Right renal cortex interstitium (tissue), 3 donors: ENCODE data around the gene BEX5. TPM values are rescaled to one million over a fixed set of nuclear protein-coding genes. Genes with fewer than 3 reads are reported as not detected.
"Not testable (repeated sequence)": the region's sequence is repeated elsewhere in the genome, so short reads cannot be mapped to it uniquely, and the experiment has no call there.

Source experiments
- DNase-seq, 3 donors: peaks; one replicate each; pipeline ENCODE4 v3.0.0-alpha.2; 2013; ENCODE audit warnings: low read depth in 3 of 3, low spot score in 2 of 3
- polyA plus RNA-seq, 3 donors: library from polyadenylated mRNA; unstranded; fragments of 120-200 nt; gene quantifications; one replicate each; pipeline ENCODE4 v1.2.1, GENCODE V29; 2013; ENCODE audit not compliant: insufficient read length in 3 of 3

Gene BEX5
- polyA plus RNA-seq: 10 to 100 TPM; 12.4 to 18.8 (median 13.5) TPM

DNA sequence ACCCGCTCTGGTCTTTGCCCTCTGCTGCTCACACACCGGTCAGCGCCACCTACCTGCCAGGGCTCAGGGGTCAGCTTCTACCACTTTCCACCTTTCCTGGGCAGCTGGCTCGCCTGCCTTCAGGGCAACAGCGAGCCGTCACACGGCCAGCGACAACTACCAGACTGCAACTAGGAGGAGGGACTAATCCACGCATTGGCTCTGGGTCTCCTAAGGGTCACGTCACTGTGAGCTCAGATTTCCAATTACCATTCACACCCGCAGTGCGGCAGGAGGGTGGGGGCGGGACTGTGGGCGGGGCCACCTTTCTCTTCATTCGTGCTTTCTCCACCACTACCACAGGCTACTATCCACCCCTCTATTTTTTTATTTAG is at the start of gene BEX5:
BEX5 (minus strand) TSS at position 172 of the 374 bp plus-strand sequence. CDS start 1,712 bp downstream, outside the sequence.
- peak in 2 of 3 donors; percentile 17 to 30 for DNase-seq

DNA sequence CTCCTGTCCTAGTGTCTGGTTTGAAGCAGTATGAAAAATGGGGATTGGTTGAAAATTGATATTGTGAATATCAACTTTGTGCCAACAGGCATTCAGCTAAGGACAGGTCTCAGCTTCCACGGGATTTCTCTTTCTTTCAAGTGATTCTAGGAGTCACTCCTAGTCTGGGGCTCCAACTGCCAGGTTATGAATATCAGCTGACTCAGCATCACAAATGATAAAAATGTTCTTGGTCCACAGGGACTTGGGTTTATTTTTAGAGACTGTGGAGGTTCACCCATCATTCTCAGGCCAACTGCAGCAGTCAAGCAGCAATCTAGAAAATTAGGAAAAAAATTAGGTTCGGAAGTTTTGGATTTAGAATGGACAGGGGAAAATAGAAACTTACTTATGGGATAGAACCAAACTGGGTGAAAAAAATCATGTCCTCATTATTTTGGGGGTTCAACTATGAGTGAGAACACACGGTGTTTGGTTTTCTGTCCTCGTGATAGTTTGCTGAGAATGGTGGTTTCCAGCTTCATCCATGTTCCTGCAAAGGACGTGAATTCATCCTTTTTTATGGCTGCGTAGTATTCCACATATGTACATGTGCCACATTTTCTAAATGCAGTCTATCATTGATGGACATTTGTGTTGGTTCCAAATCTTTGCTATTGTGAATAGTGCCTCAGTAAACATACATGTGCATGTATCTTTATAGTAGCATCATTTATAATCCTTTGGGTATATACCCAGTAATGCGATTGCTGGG is 30.4 kb upstream of the BEX5 start:
- no peak for DNase-seq

DNA sequence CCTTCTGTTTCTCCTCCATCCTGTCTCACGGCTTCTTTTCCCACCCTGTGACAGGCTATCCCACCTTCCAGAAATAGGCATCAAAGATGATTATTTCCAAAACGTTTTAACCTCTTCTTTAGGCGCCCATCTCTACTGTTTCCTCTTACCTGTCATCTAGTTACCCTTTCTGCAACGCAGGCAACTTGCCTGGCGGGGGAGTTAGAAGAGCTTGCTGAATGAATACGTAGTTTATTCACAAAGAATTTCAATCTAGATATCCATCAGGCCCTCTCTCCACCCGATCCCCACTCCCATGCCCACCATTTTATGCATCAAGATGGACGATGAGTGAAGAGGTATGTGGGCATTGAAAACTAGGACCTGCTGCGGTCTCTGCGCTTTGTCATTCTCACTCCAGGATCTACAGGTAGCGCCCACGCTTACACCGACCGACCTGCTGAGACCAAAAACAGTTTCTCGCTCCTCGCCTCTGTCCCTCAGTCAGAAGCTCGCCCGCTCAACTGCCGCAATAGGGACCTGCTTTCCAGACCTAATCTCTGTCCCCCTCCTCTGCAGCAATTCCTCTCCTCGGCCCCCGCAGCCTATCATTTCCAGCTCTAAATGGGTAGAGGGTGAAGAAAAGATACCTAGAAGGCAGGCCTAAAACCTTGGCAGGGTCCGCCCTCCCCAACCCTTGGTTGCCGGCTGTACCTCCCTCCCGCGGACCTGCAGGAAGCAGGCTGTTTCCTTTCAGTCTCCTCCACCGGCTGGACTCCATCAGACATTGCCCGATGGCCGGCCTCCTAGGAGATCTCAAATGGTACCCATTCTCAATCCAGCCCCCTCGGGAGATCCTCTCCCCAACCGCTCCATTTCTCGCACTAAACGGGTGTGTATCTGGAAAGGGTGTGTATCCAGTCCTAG is 624 bp downstream of the BEX5 start:
- DNase-seq: no peak

DNA sequence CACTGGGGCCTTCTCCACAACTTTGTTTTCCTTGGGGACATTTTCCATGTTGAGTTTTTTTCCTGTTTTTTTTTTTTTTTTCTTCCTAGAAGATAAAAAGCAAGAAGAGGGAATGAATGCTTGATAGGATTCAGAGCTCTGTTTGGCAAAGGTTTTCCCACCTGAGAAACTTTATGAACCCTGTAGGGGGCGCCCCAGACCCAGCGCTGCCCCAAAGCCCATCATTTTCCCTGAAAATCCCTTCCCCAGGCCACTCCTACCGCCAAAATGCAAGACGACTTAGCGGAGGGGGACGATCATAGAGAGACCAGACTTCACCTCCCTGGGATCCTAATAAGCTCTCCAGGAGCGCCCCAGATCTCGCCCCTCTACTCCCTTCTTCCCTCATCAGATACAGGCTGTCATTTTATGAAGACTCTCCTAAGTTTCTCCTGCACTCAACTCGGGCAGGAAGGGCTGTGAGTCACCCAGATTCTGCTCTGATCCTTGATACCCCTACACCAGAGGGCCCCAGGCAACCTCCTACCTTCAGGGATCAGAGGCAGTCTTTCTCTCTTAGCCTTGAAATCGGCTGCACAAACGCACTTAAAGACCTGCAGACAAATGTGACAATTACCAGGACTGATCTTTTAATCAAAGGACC is 1.4 kb downstream of the BEX5 start:
- no peak for DNase-seq

DNA sequence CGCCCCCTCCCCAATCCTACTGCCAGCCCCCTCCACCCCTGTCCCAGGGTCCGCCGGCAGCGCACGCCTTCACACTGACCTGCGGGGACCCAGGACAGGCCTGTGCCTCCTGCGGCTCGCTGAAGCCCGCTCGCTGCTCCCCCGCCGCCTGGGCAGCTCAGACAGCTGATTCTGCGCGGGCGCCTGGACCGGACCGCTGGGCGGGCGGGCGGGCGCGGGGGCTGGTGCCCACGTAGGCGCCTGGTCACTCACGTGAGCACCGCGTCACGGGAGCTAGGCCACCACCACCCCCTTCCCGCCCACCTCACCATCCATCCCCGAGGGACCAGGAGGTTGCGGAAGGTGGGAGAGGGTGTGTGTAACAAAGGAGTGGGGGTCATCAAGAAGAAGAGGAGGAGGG is 13.5 kb downstream of the BEX5 start, which contains the start of gene TCEAL6:
TCEAL6 (minus strand) TSS at position 208 of the 400 bp plus-strand sequence.
- DNase-seq: not testable (repeated sequence)

DNA sequence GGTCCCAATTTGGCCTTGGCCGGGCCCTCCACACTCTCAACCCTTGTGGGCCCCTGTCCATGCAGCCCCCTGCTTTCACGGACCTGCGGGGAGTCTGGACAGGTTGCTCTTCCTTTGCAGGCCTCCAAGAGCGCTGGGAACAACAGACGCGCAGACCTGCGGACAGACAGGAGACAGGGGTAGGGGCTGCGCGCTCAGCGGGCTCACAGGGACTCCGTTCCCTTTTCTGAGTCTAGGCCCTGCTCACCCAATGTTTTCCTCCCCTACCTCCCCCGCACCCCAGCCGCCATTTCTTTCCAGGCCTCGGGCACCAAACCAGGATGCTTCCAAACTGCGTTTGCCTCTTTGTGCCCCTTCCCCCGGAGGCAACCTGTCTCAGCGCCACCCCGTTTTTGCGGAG is 14.1 kb downstream of the BEX5 start:
- DNase-seq: not testable (repeated sequence)

DNA sequence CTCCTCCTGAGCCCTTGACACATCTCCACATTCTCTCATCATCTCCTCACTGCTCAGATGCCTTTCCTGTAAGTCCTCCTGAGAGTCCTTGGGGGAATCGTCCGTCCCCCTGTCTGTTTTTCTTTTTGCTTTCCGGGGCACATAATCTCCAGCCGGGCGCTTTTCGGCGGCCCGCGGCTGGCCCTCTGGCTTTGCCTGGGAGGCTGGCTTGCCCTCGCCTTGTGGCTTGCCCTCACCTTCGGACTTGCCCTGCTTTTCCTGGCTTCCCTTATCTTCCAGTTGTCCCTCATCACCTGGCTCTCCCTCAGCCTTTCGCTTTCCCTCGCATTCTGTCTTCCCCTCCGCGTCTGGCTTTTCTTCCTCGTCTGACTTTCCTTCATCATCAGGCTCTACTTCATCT is 14.9 kb downstream of the BEX5 start:
- not testable (repeated sequence) for DNase-seq

DNA sequence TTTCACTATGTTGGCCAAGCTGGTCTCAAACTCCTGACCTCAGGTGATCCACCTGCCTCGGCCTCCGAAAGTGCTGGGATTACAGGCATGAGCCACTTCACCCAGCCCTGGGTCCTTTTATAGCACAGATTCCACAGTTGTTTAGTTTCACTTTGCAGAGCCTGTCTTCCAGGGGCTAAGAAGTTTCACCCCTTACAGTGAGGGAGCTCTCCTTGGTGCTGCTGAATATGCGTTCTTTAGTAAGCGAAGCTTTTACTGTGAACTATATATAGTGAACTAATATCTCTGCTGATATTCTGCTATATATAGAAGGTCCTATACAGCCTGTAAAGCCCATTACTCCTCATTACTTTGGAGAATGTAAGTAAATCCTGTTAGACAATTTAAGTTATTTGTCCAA is 17.7 kb downstream of the BEX5 start:
- DNase-seq: no peak

DNA sequence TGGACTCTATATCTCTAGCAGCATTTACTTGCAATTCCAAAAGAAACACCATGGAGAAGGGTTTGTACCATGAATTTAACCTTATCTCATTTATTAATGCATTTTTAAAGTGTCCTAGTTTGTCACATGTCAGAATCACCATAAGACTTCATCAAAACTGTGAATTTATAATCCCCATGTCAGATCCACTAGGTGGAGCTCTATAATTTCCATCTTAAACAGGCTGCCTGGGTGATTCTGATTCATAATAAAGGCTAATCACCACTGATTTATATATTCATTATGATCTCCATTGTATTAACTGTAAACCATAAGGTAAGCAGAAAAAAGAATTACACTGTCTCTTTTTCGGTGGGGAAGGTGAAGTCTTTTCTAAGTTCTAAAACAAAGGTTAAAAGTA is 26.3 kb downstream of the BEX5 start:
- DNase-seq: no peak

DNA sequence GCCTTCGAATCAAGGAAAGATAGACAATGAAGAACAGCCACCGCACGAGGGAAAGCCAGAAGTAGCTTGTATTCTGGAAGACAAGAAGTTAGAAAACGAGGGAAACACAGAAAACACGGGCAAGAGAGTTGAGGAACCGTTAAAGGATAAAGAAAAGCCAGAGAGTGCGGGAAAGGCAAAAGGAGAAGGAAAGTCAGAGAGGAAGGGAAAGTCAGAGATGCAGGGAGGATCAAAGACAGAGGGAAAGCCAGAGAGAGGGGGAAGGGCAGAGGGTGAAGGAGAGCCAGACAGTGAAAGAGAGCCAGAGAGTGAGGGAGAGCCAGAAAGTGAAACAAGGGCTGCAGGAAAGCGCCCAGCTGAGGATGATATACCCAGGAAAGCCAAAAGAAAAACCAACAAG is 28.9 kb downstream of the BEX5 start:
- no peak for DNase-seq

DNA sequence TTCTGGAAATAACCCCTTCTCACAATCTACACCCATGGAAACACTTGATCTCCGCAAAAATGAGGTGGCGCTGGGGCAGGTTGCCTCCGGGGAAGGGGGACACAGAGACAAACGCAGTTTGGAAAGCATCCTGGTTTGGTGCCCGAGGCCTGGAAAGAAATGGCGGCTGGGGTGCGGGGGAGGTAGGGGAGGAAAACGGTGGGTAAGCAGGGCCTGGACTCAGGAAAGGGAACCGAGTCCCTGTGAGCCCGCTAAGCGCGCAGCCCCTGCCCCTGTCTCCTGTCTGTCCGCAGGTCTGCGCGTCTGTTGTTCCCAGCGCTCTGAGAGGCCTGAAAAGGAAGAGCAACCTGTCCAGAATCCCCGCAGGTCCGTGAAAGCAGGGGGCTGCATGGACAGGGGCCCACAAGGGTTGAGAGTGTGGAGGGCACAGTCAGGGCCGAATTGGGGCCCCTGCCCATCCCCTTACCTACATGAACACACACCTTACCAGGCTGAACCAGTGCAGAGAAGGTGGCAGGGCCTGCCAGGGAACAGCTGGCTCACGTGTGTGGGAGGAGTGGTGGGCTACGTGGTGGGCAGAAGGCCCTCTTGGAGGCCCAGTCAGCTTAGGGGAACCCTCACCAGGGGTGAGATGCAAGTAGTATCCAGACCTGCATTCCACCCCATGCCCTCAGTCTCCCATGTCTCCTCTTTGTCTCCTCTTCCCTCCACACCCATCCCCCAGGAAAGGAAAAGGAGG is 29.5 kb downstream of the BEX5 start:
- not testable (repeated sequence) for DNase-seq

DNA sequence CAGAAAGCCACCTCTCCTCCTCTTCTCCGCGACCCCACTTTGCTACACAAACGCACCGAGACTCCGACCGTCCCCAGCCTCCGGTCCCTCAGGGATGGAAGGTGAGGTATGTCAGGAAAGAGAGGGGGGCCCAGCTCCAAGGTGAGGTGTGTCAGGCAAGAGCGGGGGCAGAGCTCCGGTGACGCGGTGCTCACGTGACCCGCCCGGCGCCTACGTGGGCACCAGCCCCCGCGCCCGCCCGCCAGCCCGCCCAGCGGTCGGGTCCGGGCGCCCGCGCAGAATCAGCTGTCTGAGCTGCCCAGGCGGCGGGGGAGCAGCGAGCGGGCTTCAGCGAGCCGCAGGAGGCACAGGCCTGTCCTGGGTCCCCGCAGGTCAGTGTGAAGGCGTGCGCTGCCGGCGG is 30.3 kb downstream of the BEX5 start, which contains the start of gene TCEAL2:
TCEAL2 (plus strand) TSS at position 244 of the 400 bp plus-strand sequence. CDS start 1,152 bp downstream, outside the sequence.
- not testable (repeated sequence) for DNase-seq

DNA sequence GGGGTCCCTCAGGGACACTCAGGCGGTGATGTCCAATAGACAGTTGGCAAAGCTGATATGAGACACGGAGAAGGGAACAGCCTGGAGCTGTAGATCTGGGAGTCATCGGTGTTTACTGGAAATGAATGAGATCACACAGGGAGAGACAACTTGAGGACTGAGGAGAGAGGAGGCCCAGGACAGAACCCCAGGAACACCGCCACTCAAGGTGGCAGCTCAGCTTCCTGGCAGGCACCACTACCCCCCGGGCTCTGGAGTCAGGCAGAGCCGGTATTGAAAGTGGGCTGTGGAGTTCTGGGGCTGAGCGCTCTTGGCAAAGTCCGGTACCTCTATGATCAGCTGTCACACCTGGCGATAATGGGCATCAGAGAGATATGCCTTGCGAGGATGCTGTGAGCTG is 30.8 kb downstream of the BEX5 start:
- DNase-seq: not testable (repeated sequence)

DNA sequence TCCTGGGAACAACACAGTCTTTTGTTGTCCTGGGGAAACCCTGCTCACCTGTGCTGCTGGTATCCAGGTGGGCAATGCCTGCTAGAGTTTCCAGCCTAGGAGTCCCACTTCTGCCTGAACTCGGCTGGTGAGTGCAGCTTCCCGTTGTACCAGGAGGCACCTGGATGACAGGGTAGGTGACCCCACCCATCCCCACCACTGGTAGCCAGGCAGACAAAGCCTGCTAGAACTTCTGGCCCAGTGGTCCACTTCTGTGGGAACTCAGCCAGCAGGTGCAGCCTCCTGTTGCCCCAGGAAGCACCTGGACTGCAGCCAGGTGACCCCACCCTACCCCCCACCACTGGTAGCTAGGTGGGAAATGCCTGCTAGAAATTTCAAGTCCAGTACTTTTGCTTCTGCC is 40.0 kb downstream of the BEX5 start:
- no peak for DNase-seq

DNA sequence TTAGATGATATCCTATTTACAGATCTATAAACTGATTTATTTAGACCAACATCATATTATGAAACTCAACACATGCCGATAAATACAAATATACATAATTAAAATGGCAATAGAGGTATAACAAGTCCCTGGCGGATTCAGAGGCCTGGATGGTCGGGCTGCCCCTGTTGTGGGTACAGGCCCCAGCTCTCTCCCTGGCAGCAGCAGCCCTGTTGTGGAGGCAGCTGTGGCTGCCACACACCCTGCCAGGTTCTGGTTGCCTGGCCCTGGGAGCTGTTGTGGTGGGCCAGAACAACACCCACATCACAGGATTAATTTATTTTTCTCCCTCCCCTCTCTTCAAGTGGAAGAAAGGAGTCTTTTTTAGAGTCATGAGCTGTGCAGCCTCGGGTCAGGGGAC is 42.4 kb downstream of the BEX5 start:
- no peak for DNase-seq

Other genes starting within 250 kb of the BEX5 start
- 10 to 100 TPM; 23.1 to 32.4 (median 26.4) TPM for gene ZMAT1, start 223.9 kb downstream of the BEX5 start, polyA plus RNA-seq
- 10 to 100 TPM; 20.8 to 26.0 (median 26.0) TPM for gene TCEAL2, start 30.3 kb downstream of the BEX5 start, polyA plus RNA-seq
- under 1 TPM; 0.19 to 0.54 (median 0.31) TPM for gene TCEAL6, start 13.5 kb downstream of the BEX5 start, polyA plus RNA-seq
- under 1 TPM in 1 of 3 donors, not detected in 2; 0.44 TPM for gene TCP11X1, start 59.3 kb upstream of the BEX5 start, polyA plus RNA-seq
- gene NXF2, start 91.2 kb upstream of the BEX5 start, polyA plus RNA-seq: under 1 TPM; 0.08 to 0.62 (median 0.54) TPM